Upper lobe of left lung (tissue), 4 donors: Measurements from ENCODE around the gene FAM200C.

Experiments used
- CTCF ChIP-seq, 6 experiments: fragments of 450-650 bp in 4 of 6; fragments of 200-600 bp in 2 of 6; sonication (generic) in 2 of 6; IDR thresholded peaks; one replicate each; pipeline ENCODE4 v1.5.1; 2016 to 2019; ENCODE audit warnings: antibody characterized with exemption in 6 of 6
- POLR2A ChIP-seq, 4 donors: fragments of 450-650 bp; IDR thresholded peaks; one replicate each; pipeline ENCODE4 v1.5.1; 2016 to 2017; ENCODE audit warnings: antibody characterized with exemption in 4 of 4, mild to moderate bottlenecking in 2 of 4
- POLR2AphosphoS5 ChIP-seq, 2 donors: sonication (generic); formaldehyde crosslinking; IDR thresholded peaks; one replicate each; pipeline ENCODE4 v1.5.1; 2017; ENCODE audit warnings: antibody characterized with exemption in 2 of 2

GRCh38 chr5:160419458-160420330 lies 19.8 kb upstream of the FAM200C start:
- TF ChIP-seq POLR2AphosphoS5 (IDR thresholded peaks at IDR 0.05) (no peak), CTCF (IDR thresholded peaks at IDR 0.05) (no peak), POLR2A (IDR thresholded peaks at IDR 0.05) (no peak)
